ENCODE data around the gene P2RY8.
"Not testable (repeated sequence)": the region's sequence is repeated elsewhere in the genome, so short reads cannot be mapped to it uniquely, and the experiment has no call there.

- TF ChIP-seq, protein P1, sequence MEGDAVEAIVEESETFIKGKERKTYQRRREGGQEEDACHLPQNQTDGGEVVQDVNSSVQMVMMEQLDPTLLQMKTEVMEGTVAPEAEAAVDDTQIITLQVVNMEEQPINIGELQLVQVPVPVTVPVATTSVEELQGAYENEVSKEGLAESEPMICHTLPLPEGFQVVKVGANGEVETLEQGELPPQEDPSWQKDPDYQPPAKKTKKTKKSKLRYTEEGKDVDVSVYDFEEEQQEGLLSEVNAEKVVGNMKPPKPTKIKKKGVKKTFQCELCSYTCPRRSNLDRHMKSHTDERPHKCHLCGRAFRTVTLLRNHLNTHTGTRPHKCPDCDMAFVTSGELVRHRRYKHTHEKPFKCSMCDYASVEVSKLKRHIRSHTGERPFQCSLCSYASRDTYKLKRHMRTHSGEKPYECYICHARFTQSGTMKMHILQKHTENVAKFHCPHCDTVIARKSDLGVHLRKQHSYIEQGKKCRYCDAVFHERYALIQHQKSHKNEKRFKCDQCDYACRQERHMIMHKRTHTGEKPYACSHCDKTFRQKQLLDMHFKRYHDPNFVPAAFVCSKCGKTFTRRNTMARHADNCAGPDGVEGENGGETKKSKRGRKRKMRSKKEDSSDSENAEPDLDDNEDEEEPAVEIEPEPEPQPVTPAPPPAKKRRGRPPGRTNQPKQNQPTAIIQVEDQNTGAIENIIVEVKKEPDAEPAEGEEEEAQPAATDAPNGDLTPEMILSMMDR (IDR thresholded peaks at IDR 0.05), result not testable (repeated sequence)
- TF ChIP-seq EZH2 (IDR thresholded peaks at IDR 0.05; ENCODE audit: borderline replicate concordance, insufficient read depth, low read depth, low read length, poor library complexity, severe bottlenecking), result not testable (repeated sequence)
These were observed 88.4 kb downstream of the P2RY8 start for GRCh38 chrX:1448573-1449001.

Data from B cell (primary cell).